Measurements from ENCODE around the gene STRN4.

Gene STRN4

GRCh38 chr19:46704379-46705076, 41.7 kb downstream of the STRN4 start:
- DNase-seq = peak; percentile 70

- DNase-seq = no peak
Observed at GRCh38 chr19:46700704-46701103, 45.5 kb downstream of the STRN4 start.

- no peak for DNase-seq
Observed at GRCh38 chr19:46698395-46699321, 47.6 kb downstream of the STRN4 start.

GRCh38 chr19:46697204-46697960, 48.9 kb downstream of the STRN4 start:
- DNase-seq = peak; percentile 90

- DNase-seq = no peak
Observed at GRCh38 chr19:46696866-46697203, 49.4 kb downstream of the STRN4 start.

GRCh38 chr19:46696052-46696451, 50.2 kb downstream of the STRN4 start:
- DNase-seq = no peak

- no peak for DNase-seq
Observed at GRCh38 chr19:46693760-46694159, 52.5 kb downstream of the STRN4 start.

GRCh38 chr19:46692918-46693722, 53.1 kb downstream of the STRN4 start:
- no peak for DNase-seq

- DNase-seq = no peak
Observed at GRCh38 chr19:46691948-46692347, 54.3 kb downstream of the STRN4 start.

- no peak for DNase-seq
Observed at GRCh38 chr19:46691104-46691503, 55.1 kb downstream of the STRN4 start.

- DNase-seq = no peak
Observed at GRCh38 chr19:46689358-46689757, 56.9 kb downstream of the STRN4 start.

- no peak for DNase-seq
Observed at GRCh38 chr19:46687438-46688145, 58.7 kb downstream of the STRN4 start.

- DNase-seq = no peak
Observed at GRCh38 chr19:46685189-46685588, 61.1 kb downstream of the STRN4 start.

GRCh38 chr19:46678110-46678732, 68.0 kb downstream of the STRN4 start:
- DNase-seq = no peak

- DNase-seq = no peak
Observed at GRCh38 chr19:46674416-46675178, 71.7 kb downstream of the STRN4 start.

GRCh38 chr19:46670813-46671212, 75.4 kb downstream of the STRN4 start:
- no peak for DNase-seq

All from left hindlimb (tissue), 1 donor.